OCI-LY7 (cell line): Measurements from ENCODE around the gene ARG2. TPM values are rescaled to one million over a fixed set of nuclear protein-coding genes. Genes with fewer than 3 reads are reported as not detected.

Experiments used
- BruUV-seq: library from RNA; stranded (reverse); fragments of 400-500 nt; replicated peaks from 2 replicates; lab custom pipeline; 2021; lab: Mats Ljungman, UMichigan
- CTCF ChIA-PET: fragments of 300-600 bp; sonication (Branson Sonifier 250); formaldehyde crosslinking; loops from one replicate; lab custom pipeline; 2022; ENCODE audit warnings: antibody characterized with exemption; ENCODE audit not compliant: unreplicated experiment; lab: Charles Lee
- POLR2A ChIA-PET: fragments of 300-600 bp; sonication (Branson Sonifier 250); formaldehyde crosslinking; loops from one replicate; lab custom pipeline; 2022; ENCODE audit warnings: antibody characterized with exemption; lab: Charles Lee
- DNase-seq: peaks from one replicate; pipeline ENCODE4 v3.0.0-alpha.2; 2015; ENCODE audit warnings: low spot score
- H2AFZ ChIP-seq: fragments of 200-600 bp; sonication (generic), shearing (Covaris generic); 2 replicates; pipeline ENCODE4 v1.6.1; 2014; ENCODE audit warnings: mild to moderate bottlenecking, antibody characterized with exemption, low read length, moderate library complexity
- H3K27ac ChIP-seq: fragments of 200-600 bp; sonication (generic); 2 replicates; pipeline ENCODE4 v1.5.1; 2014; ENCODE audit warnings: mixed run types, low read depth, mild to moderate bottlenecking, moderate library complexity, low read length, inconsistent platforms; ENCODE audit not compliant: poor library complexity, severe bottlenecking
- H3K36me3 ChIP-seq: fragments of 200-600 bp; sonication (generic); 2 replicates; pipeline ENCODE4 v1.6.1; 2014; ENCODE audit warnings: mild to moderate bottlenecking, antibody characterized with exemption, low read length, moderate library complexity, mixed read lengths; ENCODE audit not compliant: insufficient read depth
- H3K4me1 ChIP-seq: fragments of 200-600 bp; sonication (generic); 2 replicates; pipeline ENCODE4 v1.5.1; 2014; ENCODE audit warnings: mild to moderate bottlenecking, low read length; ENCODE audit not compliant: insufficient read depth, poor library complexity, severe bottlenecking
- H3K4me2 ChIP-seq: fragments of 200-600 bp; sonication (generic); 2 replicates; pipeline ENCODE4 v1.6.1; 2014; ENCODE audit warnings: mild to moderate bottlenecking, low read length
- H3K4me3 ChIP-seq: fragments of 200-600 bp; sonication (generic); 2 replicates; pipeline ENCODE4 v1.5.1; 2014; ENCODE audit warnings: mild to moderate bottlenecking, low read depth, low read length; ENCODE audit not compliant: poor library complexity, severe bottlenecking
- H3K79me2 ChIP-seq: fragments of 200-600 bp; sonication (generic); 2 replicates; pipeline ENCODE4 v1.6.1; 2016; ENCODE audit warnings: low read depth, mild to moderate bottlenecking, low read length, moderate library complexity, mixed read lengths; ENCODE audit not compliant: insufficient read depth
- H3K9me2 ChIP-seq: fragments of 200-600 bp; sonication (generic); 2 replicates; pipeline ENCODE4 v1.6.1; 2016; ENCODE audit warnings: mild to moderate bottlenecking, low read length, mixed read lengths; ENCODE audit not compliant: insufficient read depth
- H3K9me3 ChIP-seq: fragments of 200-600 bp; sonication (generic); 2 replicates; pipeline ENCODE4 v1.6.1; 2014; ENCODE audit warnings: mild to moderate bottlenecking, mixed run types, low read length, mixed read lengths
- H4K20me1 ChIP-seq: fragments of 200-600 bp; sonication (generic); 2 replicates; pipeline ENCODE4 v1.6.1; 2014; ENCODE audit warnings: mild to moderate bottlenecking, antibody characterized with exemption, low read length, moderate library complexity, mixed read lengths; ENCODE audit not compliant: insufficient read depth
- EZH2phosphoT487 ChIP-seq: fragments of 200-600 bp; sonication (generic); IDR thresholded peaks from 2 replicates; pipeline ENCODE4 v1.6.1; 2018; ENCODE audit warnings: low read depth, borderline replicate concordance, mild to moderate bottlenecking, mixed run types, antibody characterized with exemption, low read length, moderate library complexity, mixed read lengths
- intact Hi-C: fragments of 100-400 bp; cut with micrococcal nuclease; formaldehyde crosslinking; loops from one replicate; pipeline ENCODE4 v1.10.0; 2022; ENCODE audit not compliant: unreplicated experiment
- total RNA-seq, 2 experiments: library from RNA; depleted of rRNA in 1 of 2; stranded (reverse); fragments of >200 nt in 1 of 2; shearing (Covaris generic) in 1 of 2; gene quantifications; 2 replicates each; pipeline ENCODE4 v1.2.3, GENCODE V29; 2014 to 2022
- TF ChIP-seq, protein P1 (sequence below): fragments of 200-600 bp; sonication (generic); conservative IDR thresholded peaks from 2 replicates; pipeline ENCODE4 v1.5.1; 2014; ENCODE audit warnings: mild to moderate bottlenecking, antibody characterized with exemption, low read length, moderate library complexity, mixed read lengths

ARG2 gene
- total RNA-seq, 2 experiments from 2014 or later = 2.0 to 4.2 TPM

DNA sequence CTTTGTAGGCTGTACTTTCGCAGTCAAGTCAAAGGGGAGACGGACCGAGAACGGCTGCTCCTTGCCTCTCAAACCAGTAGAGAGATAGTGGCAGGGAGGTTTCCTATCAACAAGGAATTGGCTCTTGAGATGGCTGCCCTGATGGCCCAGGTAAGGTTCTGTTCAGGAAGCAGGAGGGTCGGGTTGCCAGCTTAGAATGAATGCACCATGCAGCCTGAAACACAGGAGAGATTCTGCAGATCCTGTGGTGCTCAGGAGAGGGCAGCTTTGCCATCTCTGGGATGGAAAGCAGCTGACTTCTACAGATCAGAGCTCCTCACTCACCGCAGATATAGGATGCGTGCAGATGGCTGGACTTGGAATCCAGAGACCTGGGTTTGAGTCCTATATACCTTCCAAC, 37.7 kb upstream of the ARG2 start:
- Histone ChIP-seq H3K9me2 (no peaks in the 10 kb centered on the region), H2AFZ (no peak overlapping the region), H3K4me1 (no peaks in the 10 kb centered on the region), H4K20me1 (no peaks in the 10 kb centered on the region), H3K36me3 (no peaks in the 10 kb centered on the region), H3K9me3 (no peaks in the 10 kb centered on the region), H3K4me3 (no peak overlapping the region), H3K27ac (no peak overlapping the region), H3K79me2 (no peaks in the 10 kb centered on the region), H3K4me2 (no peak overlapping the region)
- ChIA-PET CTCF (interaction anchor here (1.1 kb wide), 1 partner anchor 122 kb away, joined by 4 read pairs; no protein-coding TSS in a partner anchor), POLR2A (interaction anchor here (0.5 kb wide), 1 partner anchor 60 kb away, joined by 5 read pairs; no protein-coding TSS in a partner anchor)
- no peak for TF ChIP-seq EZH2phosphoT487
- TF ChIP-seq, protein P1, sequence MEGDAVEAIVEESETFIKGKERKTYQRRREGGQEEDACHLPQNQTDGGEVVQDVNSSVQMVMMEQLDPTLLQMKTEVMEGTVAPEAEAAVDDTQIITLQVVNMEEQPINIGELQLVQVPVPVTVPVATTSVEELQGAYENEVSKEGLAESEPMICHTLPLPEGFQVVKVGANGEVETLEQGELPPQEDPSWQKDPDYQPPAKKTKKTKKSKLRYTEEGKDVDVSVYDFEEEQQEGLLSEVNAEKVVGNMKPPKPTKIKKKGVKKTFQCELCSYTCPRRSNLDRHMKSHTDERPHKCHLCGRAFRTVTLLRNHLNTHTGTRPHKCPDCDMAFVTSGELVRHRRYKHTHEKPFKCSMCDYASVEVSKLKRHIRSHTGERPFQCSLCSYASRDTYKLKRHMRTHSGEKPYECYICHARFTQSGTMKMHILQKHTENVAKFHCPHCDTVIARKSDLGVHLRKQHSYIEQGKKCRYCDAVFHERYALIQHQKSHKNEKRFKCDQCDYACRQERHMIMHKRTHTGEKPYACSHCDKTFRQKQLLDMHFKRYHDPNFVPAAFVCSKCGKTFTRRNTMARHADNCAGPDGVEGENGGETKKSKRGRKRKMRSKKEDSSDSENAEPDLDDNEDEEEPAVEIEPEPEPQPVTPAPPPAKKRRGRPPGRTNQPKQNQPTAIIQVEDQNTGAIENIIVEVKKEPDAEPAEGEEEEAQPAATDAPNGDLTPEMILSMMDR = 0 out of 2 replicates have a peak, but pooled peaks have one; percentile 20
- no peak for DNase-seq
- intact Hi-C loops = no loop called here
- no TSS peak for BruUV-seq

DNA sequence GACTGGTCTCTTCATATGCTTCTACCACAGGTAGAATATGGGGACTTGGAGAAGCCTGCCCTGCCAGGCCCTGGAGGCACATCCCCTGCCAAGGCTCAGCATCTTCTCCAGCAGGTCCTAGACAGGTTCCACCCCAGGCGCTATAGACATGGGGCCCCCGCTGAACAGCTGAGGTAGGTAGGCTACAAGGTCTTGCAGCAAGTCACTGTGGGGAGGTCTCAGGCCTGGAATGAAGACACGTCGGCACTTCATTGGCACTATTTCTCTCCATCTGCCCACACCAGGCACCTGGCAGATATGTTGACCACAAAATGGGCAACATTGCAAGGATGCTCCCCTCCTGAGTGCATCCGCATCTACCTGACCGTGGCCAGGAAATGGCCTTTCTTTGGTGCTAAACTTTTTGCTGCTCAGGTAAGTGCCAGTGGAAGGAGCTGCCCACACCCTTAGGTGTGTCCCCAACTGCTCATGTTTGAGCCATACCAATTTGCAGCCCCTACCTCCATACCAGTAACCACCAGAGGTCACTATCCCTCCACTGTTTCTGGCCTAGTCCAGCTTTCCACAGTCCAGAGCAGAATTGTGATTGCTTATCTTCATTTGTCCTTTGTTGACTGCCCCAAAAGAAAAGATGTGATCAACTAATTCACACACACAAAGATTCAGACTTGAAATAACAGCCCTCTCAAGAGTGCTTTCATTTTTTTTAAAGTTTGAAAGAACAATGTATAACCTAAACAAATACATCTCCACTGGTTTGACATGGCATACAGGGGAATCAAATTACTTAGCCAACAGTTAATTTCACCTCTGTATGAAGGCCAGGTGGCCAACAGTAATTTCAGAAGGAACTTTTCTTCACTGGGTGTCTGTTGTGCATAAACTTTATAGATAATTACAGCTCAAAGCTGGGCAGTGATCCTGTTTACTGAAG, 35.7 kb upstream of the ARG2 start:
- TF ChIP-seq EZH2phosphoT487 = no peak
- TF ChIP-seq, protein P1 = peak; percentile 85
- intact Hi-C loops = loop anchor here (1.0 kb wide), 3 partner anchors 34 to 120 kb away; no protein-coding TSS in a partner anchor
- no peak overlapping the region for H3K27ac ChIP-seq
- no peaks in the 10 kb centered on the region for H3K36me3 ChIP-seq
- peak; percentile 64 for DNase-seq
- H3K4me3 ChIP-seq = no peak overlapping the region
- H4K20me1 ChIP-seq = no peaks in the 10 kb centered on the region
- H3K4me2 ChIP-seq = no peak overlapping the region
- no peaks in the 10 kb centered on the region for H3K9me3 ChIP-seq
- no peaks in the 10 kb centered on the region for H3K79me2 ChIP-seq
- ChIA-PET CTCF (interaction anchor here (0.9 to 3.8 kb wide), 3 partner anchors 35 to 121 kb away, joined by 3 to 14 read pairs (median 5); partner anchors contain the start of gene ARG2), POLR2A (interaction anchor here (0.7 to 1.3 kb wide), 3 partner anchors 24 to 120 kb away, joined by 3 to 11 read pairs (median 6); partner anchors contain the start of gene RDH12)
- BruUV-seq = no TSS peak
- H2AFZ ChIP-seq = no peak overlapping the region
- H3K4me1 ChIP-seq = no peaks in the 10 kb centered on the region
- H3K9me2 ChIP-seq = no peaks in the 10 kb centered on the region
